Middle frontal gyrus (tissue), 1 donor: ENCODE data around the gene GNG10.
"Not testable (repeated sequence)": the region's sequence is repeated elsewhere in the genome, so short reads cannot be mapped to it uniquely, and the experiment has no call there.

Experiments
- DNase-seq: peaks from one replicate; pipeline ENCODE4 v3.0.0-alpha.2; 2015; ENCODE audit warnings: low spot score; ENCODE audit errors: extremely low spot score

Gene GNG10

DNA sequence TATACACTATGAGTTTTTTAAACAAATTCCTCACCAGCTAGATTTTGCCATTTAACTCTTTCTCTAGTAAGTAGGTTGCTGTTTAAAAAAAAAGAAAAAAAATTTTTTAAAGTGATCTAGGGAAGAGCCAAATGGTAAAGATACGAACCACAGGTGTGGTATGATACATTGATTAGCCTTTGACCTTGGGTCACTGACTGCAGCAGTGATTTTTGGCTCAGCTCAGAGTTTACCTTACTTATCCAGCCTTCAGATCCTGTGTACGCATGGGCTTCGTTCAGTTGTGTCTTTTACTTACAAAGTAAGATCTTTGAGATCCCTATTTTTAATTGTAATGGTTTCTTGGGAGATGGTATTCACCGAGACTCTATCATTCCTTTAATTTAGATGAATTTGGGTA, 12.4 kb upstream of the GNG10 start:
- DNase-seq, result no peak

DNA sequence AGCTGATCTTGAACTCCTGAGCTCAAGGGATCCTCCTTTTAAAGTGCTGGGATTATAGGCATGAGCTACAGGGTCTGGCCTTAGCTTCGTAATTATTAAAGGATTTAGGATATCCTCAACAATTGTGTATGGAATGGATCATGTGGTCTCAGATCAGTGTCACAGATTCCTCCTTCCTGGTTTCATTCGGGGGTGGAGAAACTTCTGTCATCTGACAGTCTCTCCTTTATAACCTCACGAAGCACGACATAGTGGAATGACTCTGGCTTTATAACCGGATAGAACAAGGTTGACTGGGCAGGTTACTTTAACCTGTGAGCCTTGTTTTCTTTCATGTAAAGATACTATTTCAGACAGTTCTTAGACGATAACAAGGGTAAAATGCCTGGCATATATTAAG, 4.4 kb upstream of the GNG10 start:
- DNase-seq, result no peak

DNA sequence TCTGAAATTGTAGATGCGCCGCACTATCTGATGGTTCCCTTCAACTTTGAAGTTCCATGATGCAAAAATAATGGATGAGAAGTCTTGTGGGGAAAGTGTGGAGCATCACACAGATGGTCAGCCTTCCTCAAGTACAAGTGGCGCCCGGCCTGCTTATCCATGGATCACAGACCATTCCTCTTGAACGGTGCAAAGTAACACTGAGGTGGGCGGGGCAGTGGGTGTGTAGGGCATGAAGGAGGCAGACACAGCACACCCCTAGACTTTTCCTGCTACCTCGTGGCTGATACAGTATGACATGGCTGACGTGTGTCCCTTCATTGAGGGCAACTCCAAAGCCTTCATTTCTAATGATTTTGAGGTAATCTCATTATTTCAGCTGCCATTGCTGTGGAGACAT, 2.5 kb upstream of the GNG10 start:
- no peak for DNase-seq

DNA sequence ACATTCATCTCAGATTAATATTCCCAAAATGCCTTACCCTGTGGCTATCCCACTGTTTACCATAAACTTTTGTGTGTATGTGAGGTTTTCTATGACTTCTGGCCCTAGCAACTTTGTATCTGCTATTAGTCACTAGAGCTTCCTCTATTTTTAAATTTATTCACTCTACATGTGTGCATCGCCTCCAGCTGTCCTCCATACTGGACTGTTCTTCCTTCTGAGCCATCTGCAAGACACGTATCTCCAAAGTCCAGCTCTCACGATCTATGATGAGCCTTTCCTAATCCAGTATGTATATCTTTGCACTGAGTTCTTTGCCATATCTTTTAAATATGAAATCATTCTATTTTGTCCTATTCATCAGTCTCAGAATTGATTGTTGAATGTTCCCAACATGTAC, 1.7 kb upstream of the GNG10 start:
- DNase-seq, result no peak

DNA sequence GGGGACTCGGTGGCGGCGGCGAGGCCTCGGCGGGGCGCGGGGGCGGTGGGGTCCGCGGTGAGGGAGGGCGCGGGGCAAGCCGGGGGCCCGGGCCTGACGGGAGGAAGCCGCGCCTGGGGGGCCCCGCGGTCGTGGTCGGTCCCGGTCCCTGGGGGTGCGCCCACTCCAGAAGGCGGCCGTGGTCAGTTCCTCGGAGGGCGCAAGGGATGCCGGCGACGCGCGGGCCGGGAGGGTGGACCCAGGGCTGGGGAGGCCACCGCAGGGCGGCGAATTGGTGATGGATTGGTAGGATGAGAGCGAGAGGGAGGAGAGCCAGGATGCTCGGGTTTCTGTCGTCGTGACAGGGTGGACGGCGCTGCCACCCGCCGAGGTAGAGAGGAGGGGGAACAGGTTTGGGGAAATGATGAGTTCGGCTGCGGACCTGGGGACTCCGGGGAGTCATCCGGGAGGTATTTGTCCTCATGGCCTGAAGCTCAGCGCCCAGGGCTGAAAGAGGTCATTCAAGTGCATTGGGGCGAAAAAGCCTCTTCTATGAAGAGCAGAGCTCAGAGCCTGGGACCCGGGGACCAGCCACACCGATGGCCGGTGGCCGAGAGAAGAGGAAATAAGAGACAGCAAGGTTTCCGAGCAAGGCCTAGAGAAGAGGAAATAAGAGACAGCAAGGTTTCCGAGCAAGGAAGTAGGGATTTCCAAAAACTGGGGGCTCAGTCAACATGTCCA, 557 bp downstream of the GNG10 start:
- no peak for DNase-seq

DNA sequence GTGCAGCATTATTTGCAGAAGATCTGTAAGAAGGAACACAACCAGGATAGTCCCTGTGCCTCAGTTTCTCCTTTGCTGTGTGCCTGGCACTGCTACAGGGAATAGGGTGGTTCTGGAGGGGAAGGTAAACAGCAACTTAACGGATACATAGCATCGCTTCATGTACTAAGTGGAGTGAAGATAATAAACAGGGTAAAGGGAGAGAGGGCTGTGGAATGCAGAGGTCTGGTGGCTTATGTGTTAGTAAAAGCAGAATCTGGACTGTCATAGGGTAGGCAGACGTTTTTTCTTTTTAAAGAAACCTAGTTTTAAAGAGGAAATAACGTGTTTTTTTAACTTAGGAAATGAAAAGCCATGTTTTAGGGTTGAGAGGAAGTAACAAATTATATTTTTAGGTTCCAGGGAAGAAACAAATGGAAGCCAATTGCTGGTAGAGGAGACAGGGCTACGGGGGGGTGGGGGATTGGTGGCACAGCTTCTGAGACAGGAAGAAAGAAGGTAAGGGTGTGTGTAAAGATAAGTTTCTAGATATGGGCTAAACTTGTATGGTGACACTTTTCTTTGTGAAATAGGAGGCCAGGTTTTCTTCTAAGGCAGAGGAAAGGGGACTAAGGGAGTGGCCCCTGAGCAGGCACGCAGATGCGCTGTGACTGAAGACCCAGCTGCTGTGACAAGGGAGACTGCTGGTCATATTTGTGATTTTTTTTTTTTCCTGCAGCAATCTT, 1.3 kb downstream of the GNG10 start:
- DNase-seq, result no peak

DNA sequence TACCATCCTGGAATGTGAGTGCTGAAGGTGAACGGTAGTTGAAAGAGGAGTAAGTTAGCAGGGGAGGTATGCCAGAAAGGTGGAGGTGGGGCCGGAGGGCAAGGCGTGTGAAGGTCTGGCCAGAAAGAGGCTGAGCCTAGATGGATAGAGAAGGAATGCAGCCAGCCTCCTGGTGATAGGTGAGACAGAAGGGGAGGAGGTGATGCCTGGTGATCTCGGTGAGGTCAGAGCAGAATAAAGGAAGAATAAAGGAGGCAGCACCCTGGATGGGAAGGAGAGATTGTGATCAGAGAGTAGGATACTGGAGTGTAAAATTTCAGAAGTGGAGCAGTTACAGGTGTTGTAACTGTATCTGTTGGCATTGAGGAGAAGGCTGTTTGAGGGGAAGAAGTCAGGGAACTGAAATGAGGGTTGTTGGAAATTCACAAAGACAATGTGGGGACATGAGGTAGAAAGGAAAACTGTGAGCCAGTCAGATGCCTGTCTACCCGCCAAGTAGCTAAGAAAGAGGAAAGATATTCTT, 2.0 kb downstream of the GNG10 start:
- DNase-seq, result no peak

DNA sequence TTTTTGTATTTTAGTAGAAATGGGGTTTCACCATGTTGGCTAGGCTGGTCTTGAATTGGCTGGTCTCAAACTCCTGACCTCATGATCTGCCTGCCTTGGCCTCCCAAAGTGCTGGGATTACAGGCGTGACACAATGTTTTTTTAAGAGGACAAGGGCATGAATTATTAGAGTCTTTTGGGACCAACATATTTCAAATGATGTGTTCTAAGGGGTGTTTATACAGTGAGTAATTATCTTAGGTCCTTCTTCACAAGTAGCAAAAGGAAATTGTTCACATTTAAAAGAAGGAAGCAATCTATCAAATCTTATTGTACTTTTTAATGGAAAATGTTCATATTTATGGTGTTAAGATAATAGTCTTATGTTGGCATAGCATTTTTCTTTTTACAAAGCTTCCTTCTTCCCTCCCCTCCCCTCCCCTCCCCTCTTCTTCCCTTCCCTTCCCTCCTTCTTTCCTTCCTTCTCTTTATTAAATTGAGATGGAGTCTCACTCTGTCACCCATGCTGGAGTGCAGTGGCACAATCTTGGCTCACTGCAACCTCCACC, 6.7 kb downstream of the GNG10 start:
- DNase-seq, result no peak

DNA sequence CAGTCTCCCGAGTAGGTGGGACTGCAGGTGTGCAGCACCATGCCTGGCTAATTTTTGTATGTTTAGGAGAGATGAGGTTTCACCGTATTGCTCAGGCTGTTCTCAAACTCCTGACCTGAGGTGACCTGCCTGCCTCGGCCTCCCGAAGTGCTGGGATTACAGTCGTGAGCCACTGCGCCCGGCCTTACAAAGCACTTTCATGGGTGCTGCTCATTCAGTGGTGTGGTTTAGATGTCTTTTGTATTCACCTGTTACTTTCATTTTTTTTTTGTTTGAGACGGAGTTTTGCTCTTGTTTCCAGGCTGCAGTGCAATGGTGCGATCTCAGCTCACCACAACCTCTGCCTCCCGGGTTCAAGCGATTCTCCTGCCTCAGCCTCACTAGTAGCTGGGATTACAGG, 7.2 kb downstream of the GNG10 start:
- DNase-seq, result not testable (repeated sequence)

DNA sequence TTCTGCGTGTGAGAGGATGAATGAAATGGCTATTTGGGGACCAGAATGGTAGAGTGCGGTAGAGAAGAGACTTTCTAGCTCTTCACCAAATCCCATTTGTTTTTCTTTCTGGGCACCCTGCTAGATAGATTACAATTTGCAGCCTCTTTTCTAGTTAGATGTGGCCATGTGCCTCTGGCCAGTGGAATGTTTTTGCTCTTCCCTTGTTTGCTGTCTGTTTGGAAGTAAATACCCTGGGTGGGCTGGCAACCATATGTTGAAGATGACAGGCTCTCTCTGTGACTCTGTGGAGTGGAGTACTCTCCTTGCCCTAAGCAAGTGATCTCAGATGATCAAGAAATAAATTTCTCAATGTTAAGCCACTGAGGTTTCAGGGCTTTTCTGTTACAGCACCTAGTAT, 12.9 kb downstream of the GNG10 start:
- no peak for DNase-seq

DNA sequence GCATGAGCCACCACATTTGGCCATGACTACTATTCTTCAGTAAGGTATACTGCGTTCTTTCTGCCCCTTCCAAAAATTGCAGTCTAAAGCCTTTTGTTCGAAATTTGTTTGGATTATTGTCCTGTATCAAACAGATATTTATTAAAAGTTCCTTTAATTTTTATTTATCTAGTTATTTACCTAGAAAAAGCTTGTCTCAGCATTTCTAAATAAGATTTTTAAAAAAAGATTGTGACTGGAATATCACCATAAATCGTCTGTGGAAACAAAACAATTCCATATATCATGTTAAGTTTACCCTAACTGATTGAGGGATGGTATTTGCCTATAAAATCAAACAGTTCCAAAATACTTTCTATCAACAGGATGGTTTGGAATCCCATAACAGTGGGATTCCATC, 14.7 kb downstream of the GNG10 start:
- no peak for DNase-seq

DNA sequence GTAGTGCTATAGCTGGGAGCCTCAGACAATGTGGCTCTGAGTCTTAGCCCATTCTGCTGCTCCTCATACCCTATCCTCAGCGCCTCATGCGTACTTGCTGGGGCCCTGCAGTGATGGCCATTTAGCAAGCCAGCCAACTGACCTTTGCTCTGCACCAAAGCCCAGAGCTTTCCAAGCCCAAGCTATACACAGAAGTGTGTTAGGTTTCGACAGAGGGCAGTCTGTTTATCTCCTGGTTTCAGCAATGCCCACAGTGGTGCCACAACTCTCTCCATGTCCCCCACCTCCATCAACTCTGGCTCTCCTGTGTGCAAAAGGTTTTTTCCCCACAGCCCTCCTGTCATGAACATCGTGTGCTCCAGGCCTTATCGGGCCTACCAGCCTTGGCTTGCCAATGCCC, 16.9 kb downstream of the GNG10 start:
- DNase-seq, result no peak

DNA sequence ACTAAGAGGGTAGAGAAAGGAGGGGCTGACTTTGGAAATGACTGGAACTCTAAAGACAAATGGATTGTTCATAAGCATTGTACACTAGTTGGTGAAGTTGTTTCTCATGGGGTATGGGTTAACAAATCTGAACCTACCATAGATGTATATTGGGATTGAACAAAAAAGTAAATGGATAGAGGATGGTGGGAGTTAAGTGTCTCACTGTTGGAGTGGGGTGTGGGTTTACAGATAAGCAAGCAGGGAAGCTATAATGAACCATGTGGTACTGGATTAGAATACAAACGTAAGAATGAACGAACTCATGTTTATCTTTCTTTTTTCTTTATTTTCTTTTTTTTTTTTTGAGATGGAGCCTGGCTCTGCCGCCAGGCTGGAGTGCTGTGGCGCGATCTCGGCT, 17.8 kb downstream of the GNG10 start:
- no peak for DNase-seq

DNA sequence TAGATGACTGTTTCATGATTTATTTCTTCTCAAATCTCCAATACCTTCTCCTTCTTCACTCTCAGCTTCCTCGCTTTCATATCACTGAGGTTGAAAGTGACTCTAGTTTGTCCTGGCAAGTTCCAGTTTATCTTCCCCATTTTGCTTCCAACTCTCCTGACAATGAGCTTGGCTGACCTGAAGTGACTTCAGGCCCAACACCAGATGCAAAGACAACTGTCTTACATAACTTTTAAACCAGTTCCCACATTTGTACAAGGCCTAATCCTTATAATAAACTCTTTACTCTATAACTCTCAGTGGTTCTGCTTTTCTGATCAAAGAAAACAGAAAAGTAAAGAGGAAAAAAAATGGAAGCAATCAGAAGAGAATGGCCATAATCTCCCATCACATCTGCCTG, 22.0 kb downstream of the GNG10 start:
- no peak for DNase-seq

DNA sequence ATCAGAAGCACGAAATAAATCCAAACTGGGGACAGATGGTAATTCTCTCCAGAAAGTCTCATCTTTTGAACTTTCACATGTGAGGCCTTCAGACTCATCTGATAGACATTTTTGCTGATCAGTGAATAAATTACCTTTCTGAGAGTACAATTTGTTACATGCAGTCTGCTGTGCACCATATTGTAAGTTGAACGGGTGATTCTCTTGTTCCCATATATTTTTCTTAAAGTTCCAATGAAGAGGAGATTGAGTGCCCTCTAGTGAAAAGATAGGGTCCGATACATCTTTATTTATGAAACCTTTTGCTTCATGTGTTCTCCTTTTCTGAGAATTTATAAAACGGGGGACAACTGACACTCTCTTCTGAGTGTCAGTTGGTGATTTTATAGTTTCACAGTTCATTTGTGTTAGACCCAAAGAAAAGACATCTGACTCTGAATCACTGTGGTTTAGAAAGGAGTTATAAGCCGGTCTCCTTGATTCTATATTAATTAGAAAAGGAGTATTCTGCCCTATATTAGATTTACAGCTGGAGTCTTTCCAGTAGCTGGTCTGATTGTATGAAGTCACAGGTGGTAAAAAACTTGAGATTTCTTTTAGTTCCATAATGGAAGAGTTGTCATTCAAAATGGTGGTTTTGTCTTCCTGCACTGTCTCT, 30.4 kb downstream of the GNG10 start:
- no peak for DNase-seq

DNA sequence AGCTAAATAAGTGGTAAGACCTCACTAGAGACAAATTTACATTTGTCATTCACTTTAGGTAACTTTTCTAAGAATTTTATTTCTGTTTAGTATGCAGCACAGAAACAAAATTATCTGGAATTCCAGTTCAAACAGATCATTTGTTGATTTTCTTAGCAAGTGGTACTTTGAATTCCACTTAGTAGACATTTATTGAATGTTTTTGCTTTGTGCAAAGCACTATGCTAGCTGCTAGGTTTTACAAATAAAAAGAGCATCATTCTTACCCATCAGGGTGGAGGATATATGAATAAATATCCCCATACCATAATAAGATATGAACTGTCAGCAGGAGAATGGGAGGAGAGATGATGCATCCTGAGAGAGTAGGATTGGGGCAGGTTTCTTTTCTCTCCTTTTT, 35.4 kb downstream of the GNG10 start:
- no peak for DNase-seq

DNA sequence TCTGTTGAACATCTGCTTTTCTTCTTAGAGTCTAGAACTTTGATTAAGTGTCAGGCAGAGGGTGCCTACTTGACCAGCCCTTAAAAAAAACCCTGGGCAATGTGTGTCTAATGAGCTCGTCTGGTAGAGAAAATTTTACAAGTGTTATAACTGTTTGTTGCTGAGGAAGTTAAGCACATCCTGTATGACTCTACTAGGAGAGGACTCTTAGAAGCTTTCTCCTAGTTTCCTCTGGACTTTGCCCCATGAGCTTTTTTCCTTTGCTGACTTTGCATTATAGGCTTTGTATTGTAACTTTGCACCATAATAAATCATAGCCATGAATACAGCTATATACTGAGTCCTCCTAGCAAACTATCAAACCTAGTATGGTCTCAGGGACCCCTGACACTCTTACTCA, 39.4 kb downstream of the GNG10 start:
- DNase-seq, result no peak

DNA sequence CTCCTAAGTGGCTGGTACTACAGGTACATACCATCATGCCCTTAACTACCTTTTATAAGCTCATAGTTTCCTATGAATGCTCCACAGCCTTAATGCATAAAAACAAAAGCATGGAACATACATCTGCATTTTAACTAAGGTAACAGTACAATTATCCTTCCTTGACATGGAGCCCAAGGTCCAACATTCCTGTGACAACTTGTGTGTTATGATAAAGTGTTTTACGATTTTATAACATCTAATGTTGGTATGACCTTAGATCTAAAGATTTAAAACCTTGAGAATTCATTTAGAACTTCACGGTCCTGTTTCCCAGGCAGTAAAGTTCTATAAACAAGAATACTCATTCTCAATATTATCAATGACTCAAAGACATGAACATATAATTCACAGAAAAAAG, 43.1 kb downstream of the GNG10 start:
- no peak for DNase-seq

DNA sequence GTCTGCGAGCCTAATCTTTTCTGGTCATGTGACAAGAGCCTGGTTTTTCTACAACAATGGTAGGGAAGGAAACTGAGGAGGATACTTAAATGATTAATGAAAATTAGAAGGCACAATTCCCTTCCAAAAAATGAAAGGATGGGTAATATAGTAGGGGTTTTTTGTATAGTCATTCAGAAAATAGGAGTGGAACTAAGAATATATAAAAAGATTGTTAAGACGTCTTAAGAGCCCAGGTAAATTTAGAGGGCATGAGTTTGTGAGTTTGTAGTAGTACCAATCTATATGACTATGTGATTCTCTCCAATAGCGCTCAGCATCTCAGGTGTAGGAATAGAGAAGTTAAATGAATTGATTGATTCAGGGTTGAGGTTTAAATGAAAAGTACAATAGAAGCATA, 50.1 kb downstream of the GNG10 start:
- no peak for DNase-seq

DNA sequence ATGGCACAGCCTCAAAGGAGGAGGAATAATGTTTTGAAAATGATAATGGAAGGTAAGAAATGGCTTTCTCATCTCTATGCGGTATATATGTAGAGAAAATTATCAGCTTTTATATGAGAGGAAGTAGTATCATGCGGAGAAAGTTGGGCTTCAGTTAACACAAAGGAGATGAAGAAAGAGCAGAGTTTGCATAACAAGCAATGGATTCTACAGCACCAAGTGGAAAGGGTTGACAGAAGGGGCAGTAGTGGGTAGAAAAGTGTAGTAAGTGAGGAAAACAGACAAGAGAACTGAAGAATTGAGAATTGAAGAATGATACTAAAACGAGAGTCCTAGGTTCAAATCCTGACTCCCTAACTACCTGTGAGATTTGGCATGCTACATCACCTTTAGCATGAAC, 51.0 kb downstream of the GNG10 start:
- DNase-seq, result no peak

DNA sequence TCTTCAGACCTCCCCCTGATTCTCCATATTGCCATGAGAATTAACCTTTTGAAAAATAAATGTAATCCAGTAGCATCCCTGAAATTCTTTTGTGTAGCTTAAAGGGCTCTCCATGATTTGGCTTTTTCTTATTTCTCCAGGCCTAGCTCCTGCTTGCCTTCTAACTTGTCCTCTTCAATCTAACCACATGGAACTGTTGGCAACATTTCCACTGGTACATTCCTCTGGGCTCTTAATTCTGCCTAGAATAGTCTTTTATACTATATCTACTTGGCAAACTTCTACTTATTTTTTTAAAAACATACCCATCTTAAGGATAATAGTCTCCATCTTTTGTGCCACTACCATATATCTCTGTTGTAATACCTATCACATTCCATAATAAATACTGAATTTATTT, 54.1 kb downstream of the GNG10 start:
- no peak for DNase-seq

DNA sequence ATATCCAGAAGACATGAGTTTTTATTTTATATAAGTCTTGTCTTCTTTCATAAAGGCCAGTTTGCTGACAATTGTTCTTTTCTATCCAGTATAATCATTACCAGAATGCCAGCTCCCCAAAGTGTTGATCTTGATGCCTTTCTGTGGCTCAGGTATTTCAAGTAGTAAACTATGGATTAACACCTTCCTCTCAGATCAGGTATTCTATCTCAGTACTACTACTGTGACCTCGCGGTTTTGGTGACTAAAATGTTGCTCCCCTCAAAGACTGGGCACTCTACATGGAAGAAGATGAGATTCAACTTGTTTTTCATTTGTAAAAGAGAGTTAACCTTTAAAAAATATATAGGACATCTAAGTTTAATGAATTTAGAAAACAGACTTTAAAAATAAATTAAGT, 58.1 kb downstream of the GNG10 start:
- no peak for DNase-seq
